H1 (cell line): ENCODE data around the gene IZUMO4. TPM values are rescaled to one million over a fixed set of nuclear protein-coding genes. Genes with fewer than 3 reads are reported as not detected.

ENCODE experiments used
- CTCF ChIA-PET: fragments of 300-600 bp; sonication (Branson Sonifier 250); formaldehyde crosslinking; loops from one replicate; lab custom pipeline; 2021; ENCODE audit not compliant: partially characterized antibody; lab: Charles Lee
- POLR2A ChIA-PET: fragments of 300-600 bp; sonication (Branson Sonifier 250); formaldehyde crosslinking; loops from one replicate; lab custom pipeline; 2021; ENCODE audit warnings: inconsistent platforms; ENCODE audit not compliant: partially characterized antibody; lab: Charles Lee
- DNase-seq, 2 experiments: peaks; one replicate each; pipeline versions ENCODE4 v3.0.0 to v3.0.0-alpha.2; 2010 to 2022; ENCODE audit warnings: low spot score in 2 of 2, low read depth in 1 of 2, mixed read lengths in 1 of 2
- FAIRE-seq: peaks from 2 replicates; lab custom pipeline; 2011; peaks lifted over from hg19 to GRCh38; lab: Jason Lieb, UNC
- H2AFZ ChIP-seq: 2 replicates; pipeline ENCODE4 v1.8.1; 2012; ENCODE audit warnings: low read length, inconsistent platforms
- H2AK5ac ChIP-seq: 2 replicates; pipeline ENCODE4 v1.6.1; 2013; ENCODE audit warnings: low read depth, low read length
- H2BK120ac ChIP-seq: replicated peaks from 2 replicates; pipeline ENCODE3; 2013; ENCODE audit warnings: low read depth, low read length, inconsistent platforms
- H2BK12ac ChIP-seq: 2 replicates; pipeline ENCODE4 v1.6.1; 2013; ENCODE audit warnings: low read depth, low read length
- H2BK15ac ChIP-seq: 2 replicates; pipeline ENCODE4 v1.6.1; 2013; ENCODE audit warnings: low read length
- H2BK20ac ChIP-seq: 2 replicates; pipeline ENCODE4 v1.6.1; 2013; ENCODE audit warnings: low read length
- H2BK5ac ChIP-seq: 2 replicates; pipeline ENCODE4 v1.6.1; 2013; ENCODE audit warnings: low read depth, low read length
- H3K14ac ChIP-seq: 2 replicates; pipeline ENCODE4 v1.6.1; 2013; ENCODE audit warnings: inconsistent platforms; ENCODE audit not compliant: insufficient read length
- H3K18ac ChIP-seq: 2 replicates; pipeline ENCODE4 v1.6.1; 2013; ENCODE audit warnings: low read length; ENCODE audit errors: extremely low read depth
- H3K23ac ChIP-seq: 2 replicates; pipeline ENCODE4 v1.6.1; 2013; ENCODE audit warnings: inconsistent platforms; ENCODE audit not compliant: insufficient read length
- H3K23me2 ChIP-seq: 2 replicates; pipeline ENCODE4 v1.6.1; 2013; ENCODE audit warnings: low read depth, low read length
- H3K27ac ChIP-seq: 2 replicates; pipeline ENCODE4 v1.6.1; 2011; ENCODE audit warnings: low read depth, low read length, inconsistent platforms
- H3K27me3 ChIP-seq, 4 experiments: replicated peaks in 1 of 4; 1 replicate in 1 of 4; 2 replicates in 3 of 4; pipeline versions ENCODE4 v1.6.1 to v1.8.1; 2011 to 2013; ENCODE audit warnings: low read length in 3 of 4, mild to moderate bottlenecking in 3 of 4, inconsistent platforms in 2 of 4, mixed read lengths in 2 of 4, moderate library complexity in 1 of 4; ENCODE audit not compliant: control insufficient read depth in 3 of 4, insufficient read depth in 3 of 4; ENCODE audit errors: extremely low read depth in 1 of 4
- H3K36me3 ChIP-seq, 4 experiments: 2 replicates each; pipeline versions ENCODE4 v1.6.1 to v1.8.1; 2011 to 2013; ENCODE audit warnings: mild to moderate bottlenecking in 4 of 4, low read length in 3 of 4, moderate library complexity in 2 of 4, control low read depth in 1 of 4, inconsistent platforms in 1 of 4; ENCODE audit not compliant: insufficient read depth in 4 of 4, control insufficient read depth in 2 of 4
- H3K4ac ChIP-seq: replicated peaks from 2 replicates; pipeline ENCODE3; 2013; ENCODE audit warnings: low read length, low read depth, mixed read lengths, inconsistent platforms; ENCODE audit not compliant: insufficient read length
- H3K4me1 ChIP-seq, 4 experiments: replicated peaks in 1 of 4; 1 replicate in 1 of 4; 2 replicates in 3 of 4; pipeline versions ENCODE4 v1.6.1 to v1.8.1; 2011 to 2013; ENCODE audit warnings: low read length in 3 of 4, inconsistent platforms in 2 of 4, mixed read lengths in 1 of 4; ENCODE audit not compliant: insufficient read depth in 4 of 4, control insufficient read depth in 3 of 4
- H3K4me2 ChIP-seq, 2 experiments: 2 replicates each; pipeline versions ENCODE4 v1.6.1 to v1.8.1; 2011 to 2013; ENCODE audit warnings: low read depth in 2 of 2, low read length in 2 of 2, control low read depth in 1 of 2, inconsistent platforms in 1 of 2, mild to moderate bottlenecking in 1 of 2; ENCODE audit not compliant: insufficient read depth in 1 of 2
- H3K4me3 ChIP-seq, 4 experiments: fragments of 200-600, 300-600 bp in 1 of 4; sonication (generic), shearing (Covaris generic), sonication (Bioruptor Twin) in 1 of 4; 2 replicates each; pipeline versions ENCODE4 v1.5.1 to v1.8.1; 2011 to 2016; ENCODE audit warnings: low read length in 4 of 4, low read depth in 3 of 4, control low read depth in 2 of 4, inconsistent platforms in 2 of 4, mild to moderate bottlenecking in 2 of 4, mixed read lengths in 1 of 4, moderate library complexity in 1 of 4; ENCODE audit not compliant: insufficient read depth in 2 of 4; ENCODE audit errors: extremely low read depth in 1 of 4
- H3K56ac ChIP-seq: replicated peaks from 2 replicates; pipeline ENCODE3; 2013; ENCODE audit warnings: low read depth, mild to moderate bottlenecking, mixed read lengths, low read length, inconsistent platforms; ENCODE audit not compliant: insufficient read length
- H3K79me1 ChIP-seq: 2 replicates; pipeline ENCODE4 v1.6.1; 2013; ENCODE audit warnings: low read depth, low read length, control low read depth
- H3K79me2 ChIP-seq, 2 experiments: 2 replicates each; pipeline versions ENCODE4 v1.6.1 to v1.8.1; 2012 to 2013; ENCODE audit warnings: low read length in 2 of 2, mild to moderate bottlenecking in 2 of 2, inconsistent platforms in 1 of 2; ENCODE audit not compliant: insufficient read depth in 2 of 2, control insufficient read depth in 1 of 2
- H3K9ac ChIP-seq, 4 experiments: replicated peaks in 1 of 4; 1 replicate in 1 of 4; 2 replicates in 3 of 4; pipeline versions ENCODE4 v1.6.1 to v1.8.1; 2011 to 2013; ENCODE audit warnings: low read depth in 3 of 4, low read length in 3 of 4, control low read depth in 2 of 4, mild to moderate bottlenecking in 2 of 4, moderate library complexity in 2 of 4, inconsistent platforms in 1 of 4; ENCODE audit errors: extremely low read depth in 1 of 4
- H3K9me3 ChIP-seq, 2 experiments: 2 replicates each; pipeline versions ENCODE4 v1.6.1 to v1.8.1; 2012 to 2013; ENCODE audit warnings: mild to moderate bottlenecking in 2 of 2, moderate library complexity in 2 of 2, control low read depth in 1 of 2, inconsistent platforms in 1 of 2, low read depth in 1 of 2, low read length in 1 of 2, mixed read lengths in 1 of 2; ENCODE audit not compliant: insufficient read depth in 2 of 2
- H4K20me1 ChIP-seq, 2 experiments: replicated peaks in 1 of 2; 2 replicates each; pipeline versions ENCODE3 to v1.8.1; 2011 to 2013; ENCODE audit warnings: inconsistent platforms in 2 of 2, low read length in 2 of 2, mild to moderate bottlenecking in 1 of 2; ENCODE audit not compliant: insufficient read depth in 2 of 2, control insufficient read depth in 1 of 2
- H4K5ac ChIP-seq: 2 replicates; pipeline ENCODE4 v1.6.1; 2013; ENCODE audit warnings: low read length, low read depth, mixed read lengths, inconsistent platforms; ENCODE audit not compliant: insufficient read length
- H4K8ac ChIP-seq: 2 replicates; pipeline ENCODE4 v1.8.0; 2013; ENCODE audit warnings: mild to moderate bottlenecking, moderate library complexity, low read length, inconsistent platforms; ENCODE audit not compliant: insufficient read depth; ENCODE audit errors: extremely low read depth
- H4K91ac ChIP-seq: replicated peaks from 2 replicates; pipeline ENCODE3; 2013; ENCODE audit warnings: low read length, mixed read lengths, inconsistent platforms; ENCODE audit not compliant: insufficient read length
- BCL11A ChIP-seq, 2 experiments: IDR thresholded peaks; one replicate each; pipeline ENCODE4 v1.6.1; 2011; ENCODE audit warnings: low read depth in 2 of 2, low read length in 2 of 2, mild to moderate bottlenecking in 2 of 2
- CTCF ChIP-seq, 3 experiments: IDR thresholded peaks; 1 replicate in 2 of 3; 2 replicates in 1 of 3; pipeline versions ENCODE4 v1.5.1 to v1.6.1; 2011; ENCODE audit warnings: low read length in 3 of 3, mild to moderate bottlenecking in 3 of 3, inconsistent platforms in 2 of 3, low read depth in 1 of 3, moderate library complexity in 1 of 3; ENCODE audit not compliant: insufficient read depth in 1 of 3; ENCODE audit errors: control extremely low read depth in 1 of 3
- EGR1 ChIP-seq: IDR thresholded peaks from 2 replicates; pipeline ENCODE4 v1.6.1; 2011; ENCODE audit warnings: low read depth, low read length, borderline replicate concordance
- JUN ChIP-seq: IDR thresholded peaks from 2 replicates; pipeline ENCODE4 v1.6.1; 2011; ENCODE audit warnings: low read depth, mild to moderate bottlenecking, improper control_type of control experiment, low read length
- JUND ChIP-seq: IDR thresholded peaks from 2 replicates; pipeline ENCODE4 v1.6.1; 2011; ENCODE audit warnings: mild to moderate bottlenecking, improper control_type of control experiment, low read length
- POU5F1 ChIP-seq: IDR thresholded peaks from 2 replicates; pipeline ENCODE4 v1.6.1; 2011; ENCODE audit warnings: low read depth, mild to moderate bottlenecking, low read length, moderate library complexity
- SAP30 ChIP-seq: fragments of 300-600 bp; sonication (generic); IDR thresholded peaks from 2 replicates; pipeline ENCODE4 v1.7.1; 2012; ENCODE audit warnings: low read length, moderate library complexity, mild to moderate bottlenecking, inconsistent platforms; ENCODE audit not compliant: insufficient read depth, insufficient replicate concordance
- TAF7 ChIP-seq: optimal IDR thresholded peaks from 2 replicates; pipeline ENCODE3; 2011; ENCODE audit warnings: low read depth, mild to moderate bottlenecking, inconsistent platforms, low read length, moderate library complexity, borderline replicate concordance
- ZNF274 ChIP-seq: IDR thresholded peaks from 2 replicates; pipeline ENCODE4 v1.7.0; 2012; ENCODE audit warnings: low read length, borderline replicate concordance; ENCODE audit errors: extremely low read depth
- WGBS, 2 experiments: shearing (Covaris generic) in 1 of 2; methylation state at CpG; one replicate each; pipeline versions ENCODE4 v1.1.6 to v1.1.7; 2013 to 2015; ENCODE audit warnings: low lambda C conversion rate in 2 of 2, mixed read lengths in 2 of 2, inconsistent platforms in 1 of 2, low coverage in 1 of 2, missing lambda C conversion rate in 1 of 2; ENCODE audit not compliant: insufficient replicate concordance in 2 of 2, insufficient coverage in 1 of 2, insufficient read length in 1 of 2; ENCODE audit errors: extremely low coverage in 1 of 2, missing lambda C conversion rate in 1 of 2; 5-methylcytosine and 5-hydroxymethylcytosine counted together
- polyA plus RNA-seq, 7 experiments: library from polyadenylated mRNA; depleted of rRNA in 3 of 7; stranded (reverse) in 5 of 7; unstranded in 2 of 7; fragments of >200 nt in 5 of 7; fragments of 200-250 nt in 2 of 7; gene quantifications; 1 replicate in 5 of 7; 2 replicates in 1 of 7; 4 replicates in 1 of 7; pipeline versions ENCODE4 v1.2.1 to v1.2.3, GENCODE V29; 2011 to 2013; ENCODE audit warnings: missing spikeins in 2 of 7, mixed read lengths in 2 of 7
- total RNA-seq: library from RNA; stranded (reverse); fragmentation: NEBNext Ultra II Directional; extraction: Animal tissue kit (Norgen Biotek cat#: 25700); gene quantifications from 2 replicates; pipeline ENCODE4 v1.2.1, GENCODE V29; 2021

IZUMO4 gene
- total and polyA plus RNA-seq, 2 of the 8 experiments (the other 6 are each of a cell fraction or from before 2014, with no cell fraction given), result 1.8 to 1.9 TPM

- Histone ChIP-seq H2BK12ac (no peak overlapping the region), H3K79me1 (no peaks in the 10 kb centered on the region), H3K36me3 (no peaks in the 10 kb centered on the region; a peak in 2 of 8 replicates), H3K23ac (no peak overlapping the region)
- TF ChIP-seq BCL11A (IDR thresholded peaks at IDR 0.05; ENCODE audit: low read depth in 2 of 2, low read length in 2 of 2), result no peak
- no peak for TF ChIP-seq JUN
- TF ChIP-seq EGR1, result no peak
- no peak for TF ChIP-seq SAP30
- no peak for TF ChIP-seq POU5F1
- TF ChIP-seq CTCF (IDR thresholded peaks at IDR 0.05; ENCODE audit: control extremely low read depth in 1 of 3, insufficient read depth in 1 of 3, low read depth in 1 of 3, low read length in 3 of 3), result no peak
- TF ChIP-seq ZNF274, result no peak
- no peak for TF ChIP-seq TAF7
- TF ChIP-seq JUND, result no peak
- TF ChIP-seq, all 59 proteins: peak for 0
- Histone ChIP-seq H3K79me2 (no peaks in the 10 kb centered on the region), H2BK5ac (0 out of 2 replicates have a peak overlapping the region, but pooled peaks have one; percentile 66), H3K27ac (no peak overlapping the region), H3K4me1 (no peaks in the 10 kb centered on the region), H4K8ac (0 out of 2 replicates have a peak overlapping the region, but pooled peaks have one; percentile 51), H3K27me3 (no peaks in the 10 kb centered on the region), H2BK120ac (no peak overlapping the region), H2AFZ (no peak overlapping the region), H3K9ac (no peak overlapping the region), H4K91ac (no peak overlapping the region), H2BK15ac (no peak overlapping the region), H3K4me2 (no peak overlapping the region), H4K5ac (no peak overlapping the region), H2AK5ac (no peak overlapping the region), H3K56ac (no peak overlapping the region), H3K18ac (no peak overlapping the region), H4K20me1 (no peaks in the 10 kb centered on the region), H3K9me3 (no peaks in the 10 kb centered on the region), H3K14ac (no peak overlapping the region), H3K4ac (no peak overlapping the region), H3K4me3 (no peak overlapping the region), H3K23me2 (no peaks in the 10 kb centered on the region), H2BK20ac (no peak overlapping the region)
- 94% methylated on average over 19 of the region's 23 CpGs; no CpG with 5 or more reads in 1 of the 2 experiments for WGBS, 2 experiments
- FAIRE-seq (no peak), DNase-seq (no peak)
- POLR2A ChIA-PET, result interaction anchor here (1.1 kb wide), 1 partner anchor 17 kb away, joined by 3 read pairs; no protein-coding TSS in a partner anchor
- CTCF ChIA-PET, result no interaction called here
Observed at GRCh38 chr19:2079865-2080301, 16.8 kb upstream of the IZUMO4 start.
